ENCODE measurements around the gene ANKMY2.
A peak's percentile ranks its signal among the peaks of the same experiment; 100 is the strongest.
"Not testable (repeated sequence)": the region's sequence is repeated elsewhere in the genome, so short reads cannot be mapped to it uniquely, and the experiment has no call there.

The ANKMY2 gene

DNA sequence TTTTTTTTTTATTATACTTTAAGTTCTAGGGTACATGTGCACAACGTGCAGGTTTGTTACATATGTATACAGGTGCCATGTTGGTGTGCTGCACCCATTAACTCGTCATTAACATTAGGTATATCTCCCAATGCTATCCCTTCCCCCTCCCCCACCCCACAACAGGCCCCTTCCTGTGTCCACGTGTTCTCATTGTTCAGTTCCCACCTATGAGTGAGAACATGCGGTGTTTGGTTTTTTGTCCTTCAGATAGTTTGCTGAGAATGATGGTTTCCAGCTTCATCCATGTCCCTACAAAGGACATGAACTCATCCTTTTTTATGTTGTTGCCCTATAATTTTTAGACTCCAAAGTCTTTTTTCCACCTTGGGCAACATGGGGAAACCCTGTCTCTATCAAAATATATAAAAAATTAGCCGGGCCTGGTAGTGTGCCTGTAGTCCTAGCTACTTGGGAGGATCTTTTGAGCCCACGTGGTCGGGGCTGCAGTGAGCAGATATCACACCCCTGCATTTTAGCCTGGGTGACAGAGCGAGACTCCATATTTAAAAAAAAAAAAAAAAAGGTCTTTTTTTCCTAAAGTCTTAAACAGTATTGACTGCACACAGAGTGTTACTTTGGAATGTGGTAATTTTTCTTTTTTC is 14.4 kb upstream of the ANKMY2 start:
- DNase-seq (ENCODE audit: low read depth, low spot score) = not testable (repeated sequence)

DNA sequence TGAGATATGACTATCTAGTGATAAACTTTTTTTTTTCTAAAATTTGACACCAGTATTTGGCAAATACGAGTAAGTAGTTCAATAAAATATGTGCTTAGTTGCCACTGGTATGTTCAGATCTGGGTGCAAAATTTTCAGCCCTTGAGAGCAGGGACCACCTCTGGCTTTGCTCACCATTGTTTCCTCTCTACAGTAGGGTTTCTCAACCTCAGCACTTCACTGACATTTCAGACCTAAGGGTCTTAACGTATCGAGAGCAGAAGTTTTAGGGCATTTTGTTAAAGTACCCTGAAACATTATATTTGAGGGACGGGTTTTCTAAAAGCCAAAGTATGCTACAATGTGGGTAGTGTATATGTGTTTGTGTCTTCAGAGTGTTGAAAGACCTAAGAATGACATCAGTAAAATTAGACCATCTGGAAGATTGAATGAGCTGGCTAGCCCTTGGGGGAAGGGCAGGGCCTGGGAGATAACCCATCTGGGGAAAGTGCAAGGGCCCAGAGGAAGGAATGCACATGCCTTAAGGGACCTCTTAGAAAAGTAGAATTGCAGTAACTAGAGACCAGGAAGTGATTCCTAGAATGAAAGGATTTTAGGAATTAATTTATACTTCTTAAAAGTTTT is 12.2 kb upstream of the ANKMY2 start:
- DNase-seq (ENCODE audit: low read depth, low spot score) = no peak

DNA sequence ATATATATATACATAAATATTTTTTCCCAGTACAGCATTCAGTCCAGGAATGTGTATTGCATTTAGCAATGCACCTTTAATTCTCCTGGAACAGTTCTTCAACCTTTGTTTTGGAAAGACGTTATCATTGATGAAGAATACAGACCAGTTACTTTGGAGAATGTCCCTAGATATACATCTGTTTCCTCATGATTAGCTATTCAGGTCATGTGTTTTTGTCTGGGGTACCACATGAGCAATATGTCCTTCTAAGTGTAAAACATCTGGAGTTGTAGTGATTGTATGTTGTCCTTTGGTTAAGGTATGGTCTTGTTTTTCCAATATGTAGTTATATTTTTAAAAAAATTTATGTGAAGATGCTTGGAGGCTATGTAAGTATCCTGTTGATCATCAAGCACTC is 10.6 kb upstream of the ANKMY2 start:
- DNase-seq (ENCODE audit: low read depth, low spot score) = no peak

DNA sequence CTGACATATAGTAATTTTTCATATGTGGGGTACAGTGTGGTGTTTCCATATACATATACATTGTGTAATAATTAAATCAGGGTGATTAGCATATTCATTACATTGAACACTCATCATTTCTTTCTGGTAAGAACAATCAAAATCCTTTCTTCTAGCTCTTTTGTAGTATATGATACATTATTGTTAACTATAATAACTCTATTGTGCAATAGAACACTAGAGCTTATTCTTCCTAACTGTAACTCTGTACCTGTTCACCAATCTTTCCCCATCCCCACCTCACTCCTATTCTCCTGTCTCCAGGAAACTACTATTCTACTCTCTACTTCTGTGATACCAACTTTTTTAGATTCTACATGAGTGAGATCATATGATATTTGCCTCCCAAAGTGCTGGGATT is 9.8 kb upstream of the ANKMY2 start:
- no peak for DNase-seq (ENCODE audit: low read depth, low spot score)

DNA sequence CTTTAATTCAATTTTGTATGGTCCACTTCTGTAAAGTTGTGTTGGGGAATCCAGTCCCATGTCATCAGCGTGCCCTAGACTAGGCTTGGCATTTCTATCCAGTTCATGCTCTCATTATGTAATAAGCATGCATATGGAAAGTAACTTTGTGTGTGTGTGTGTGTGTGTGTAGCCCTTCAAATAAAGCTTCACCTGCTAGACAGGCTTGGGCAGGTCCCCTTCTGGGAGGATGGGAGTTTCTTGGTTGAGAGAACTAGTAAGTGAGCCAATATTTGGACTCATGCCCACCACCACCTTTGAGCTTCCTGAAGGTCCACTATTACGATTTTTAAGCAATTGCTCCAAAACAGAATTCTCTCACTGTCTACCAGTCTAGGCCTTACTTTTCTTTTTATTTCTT is 7.3 kb upstream of the ANKMY2 start:
- DNase-seq (ENCODE audit: low read depth, low spot score) = no peak

DNA sequence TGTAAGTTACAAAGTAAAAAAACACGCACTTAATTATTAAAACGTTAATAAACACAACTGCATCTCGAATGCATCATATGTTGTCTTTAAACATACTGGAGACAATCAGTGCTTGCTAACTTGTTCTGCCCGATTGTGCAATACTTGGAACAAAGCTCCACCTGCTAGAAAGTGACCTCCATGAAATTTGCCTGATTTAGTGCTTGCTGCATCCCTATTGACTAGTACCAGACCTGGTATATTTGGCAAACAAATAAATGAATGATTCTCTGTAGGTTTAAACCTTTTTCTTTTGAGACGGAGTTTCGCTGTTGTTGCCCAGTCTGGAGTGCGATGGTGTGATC is 6.7 kb upstream of the ANKMY2 start:
- DNase-seq (ENCODE audit: low read depth, low spot score) = no peak

DNA sequence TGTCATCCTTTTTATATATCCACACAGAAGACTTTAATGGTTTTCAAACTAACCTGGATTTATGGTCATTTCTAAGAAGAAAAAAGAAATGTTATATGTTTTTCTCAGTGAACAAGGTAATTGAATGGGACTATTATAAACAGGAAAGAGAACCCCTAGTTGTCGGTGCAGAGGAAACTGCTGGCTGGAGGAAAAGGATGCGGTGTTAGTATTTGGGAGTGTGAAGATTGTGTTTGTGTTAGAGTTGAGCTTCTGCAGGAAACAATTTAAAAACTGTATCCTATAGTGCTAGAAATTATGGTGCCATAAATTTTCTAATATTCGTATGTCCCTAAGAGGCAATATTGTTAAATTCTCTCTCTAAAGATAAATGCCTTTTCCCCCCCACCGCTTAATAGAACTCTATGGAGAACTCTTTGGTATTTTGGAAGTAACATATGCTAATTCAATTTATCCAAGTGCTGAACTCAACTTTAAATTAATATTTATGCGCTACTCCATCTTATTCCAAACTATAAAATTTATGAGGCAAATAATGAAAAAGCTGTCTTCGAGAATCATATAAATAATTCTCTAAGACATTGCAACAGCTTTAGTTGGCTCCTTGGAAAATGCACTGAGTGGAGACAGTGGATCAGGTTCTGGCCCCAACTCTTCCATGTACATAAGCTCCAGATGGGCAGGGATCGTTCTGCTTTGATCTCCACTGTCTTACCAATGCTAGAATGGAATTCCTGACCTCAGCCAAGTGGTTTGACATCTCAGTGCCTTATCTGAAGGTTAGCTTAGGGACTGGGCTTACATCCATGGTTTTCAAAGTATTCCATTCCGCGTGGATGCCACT is 6.1 kb upstream of the ANKMY2 start:
- DNase-seq (ENCODE audit: low read depth, low spot score) = no peak

DNA sequence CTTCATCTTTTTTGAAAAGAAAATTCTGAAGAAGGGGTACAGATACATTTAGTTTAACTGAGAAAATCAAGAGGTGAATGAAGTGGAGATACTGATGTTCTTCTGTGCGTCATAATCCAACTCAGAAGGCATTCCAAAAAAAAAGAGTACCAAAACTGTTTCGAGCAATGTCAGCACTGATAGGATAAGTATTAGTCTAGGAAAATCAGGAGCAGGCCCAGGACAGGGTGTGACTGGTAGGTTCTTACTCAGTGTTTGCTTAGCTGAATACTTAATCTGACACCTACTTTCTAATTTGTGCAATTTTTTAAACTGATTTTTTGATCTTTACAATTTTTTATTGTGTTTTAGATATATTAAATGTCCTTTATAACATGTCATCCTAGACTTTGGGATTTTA is 4.7 kb upstream of the ANKMY2 start:
- DNase-seq (ENCODE audit: low read depth, low spot score) = no peak

DNA sequence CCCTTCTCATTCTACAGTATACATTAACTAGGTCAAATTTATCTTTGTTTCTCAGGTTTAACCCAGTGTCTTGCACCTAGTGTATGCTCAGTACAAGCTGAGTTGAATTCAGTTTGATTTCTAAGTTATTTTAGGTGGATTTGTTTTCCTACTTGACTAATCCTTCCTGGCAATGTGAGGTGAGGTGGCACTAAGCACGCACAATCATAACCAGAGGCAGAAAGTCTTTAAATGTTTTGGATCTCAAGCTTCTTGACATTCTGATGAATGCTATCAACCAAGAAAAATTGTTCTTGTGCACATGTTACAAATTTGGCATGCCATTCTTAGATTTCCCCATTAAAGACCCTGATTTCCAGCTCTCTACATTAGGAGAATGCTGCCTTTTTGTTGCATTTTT is 3.6 kb upstream of the ANKMY2 start:
- DNase-seq (ENCODE audit: low read depth, low spot score) = no peak

DNA sequence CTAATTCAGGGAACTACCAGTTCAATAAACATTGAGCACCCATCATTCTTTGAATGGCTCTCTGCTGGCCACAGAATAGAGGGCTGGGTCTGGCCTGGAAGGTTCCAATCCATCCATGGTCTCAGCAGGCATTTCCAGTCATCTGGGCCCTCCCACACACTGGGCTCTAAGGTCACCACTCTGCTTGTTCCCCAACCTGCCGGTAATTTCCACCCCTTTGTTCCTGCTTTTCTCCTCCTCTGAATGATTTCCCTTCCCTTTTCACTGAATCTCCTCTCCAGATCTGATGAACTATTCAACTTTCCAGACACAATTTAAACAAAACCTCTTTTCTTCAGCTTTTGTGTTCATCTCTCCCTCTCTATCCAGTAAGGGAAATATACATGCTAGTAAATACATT is 3.0 kb upstream of the ANKMY2 start:
- DNase-seq (ENCODE audit: low read depth, low spot score) = no peak

DNA sequence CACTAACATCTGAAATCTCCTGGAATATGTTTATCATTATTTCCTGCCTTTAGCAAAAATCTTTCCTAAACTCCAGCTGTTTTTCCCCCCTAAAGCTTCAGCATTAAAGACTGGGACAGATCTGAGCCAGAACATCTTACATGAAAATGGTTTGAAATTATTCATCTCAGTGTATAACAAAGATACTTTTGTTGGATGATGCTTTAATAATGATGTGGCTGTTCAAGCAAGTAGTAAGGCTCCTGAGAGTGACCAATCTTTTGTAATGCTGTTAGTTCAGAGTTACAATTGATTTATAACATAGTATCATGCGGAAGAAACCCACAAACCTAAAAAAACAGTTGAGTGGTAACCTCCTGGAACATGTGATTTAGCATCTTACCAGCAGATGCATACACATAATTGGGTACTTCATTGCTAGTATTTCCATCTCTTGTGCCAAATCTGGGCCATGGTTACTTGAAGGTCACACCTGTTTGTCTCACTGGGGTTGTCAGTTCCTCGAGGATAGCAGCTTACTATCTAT is 1.9 kb upstream of the ANKMY2 start:
- DNase-seq (ENCODE audit: low read depth, low spot score) = no peak

DNA sequence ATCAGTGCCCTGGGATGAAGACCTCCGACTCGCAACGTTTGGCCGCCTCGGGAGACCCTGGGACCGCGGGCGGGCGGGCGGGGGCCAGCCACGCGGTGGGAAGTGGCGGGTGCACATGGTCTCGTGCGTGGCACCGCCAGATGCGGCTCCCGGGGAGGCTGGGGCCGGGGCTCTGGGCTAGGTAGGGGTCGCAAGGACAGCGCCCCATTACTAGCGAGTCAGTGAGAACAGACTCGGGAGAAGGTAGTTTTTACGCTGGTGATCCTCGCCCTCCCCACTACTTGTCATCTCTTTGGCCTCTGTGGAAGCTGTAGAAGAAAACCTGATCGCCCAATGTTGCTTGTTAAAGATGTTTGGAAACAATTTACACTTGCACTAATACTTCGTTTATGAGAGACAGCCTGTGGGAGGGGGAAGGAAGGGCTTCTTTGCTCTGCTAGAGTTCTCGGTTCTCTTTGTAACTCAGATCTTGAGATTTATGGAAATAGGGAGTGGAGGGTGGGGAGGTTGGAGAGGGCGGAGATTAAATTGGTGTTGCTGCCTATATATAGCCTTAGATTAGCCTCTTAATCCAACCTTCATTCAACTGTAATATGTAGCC is 1.0 kb upstream of the ANKMY2 start:
- DNase-seq (ENCODE audit: low read depth, low spot score) = peak; percentile 6

DNA sequence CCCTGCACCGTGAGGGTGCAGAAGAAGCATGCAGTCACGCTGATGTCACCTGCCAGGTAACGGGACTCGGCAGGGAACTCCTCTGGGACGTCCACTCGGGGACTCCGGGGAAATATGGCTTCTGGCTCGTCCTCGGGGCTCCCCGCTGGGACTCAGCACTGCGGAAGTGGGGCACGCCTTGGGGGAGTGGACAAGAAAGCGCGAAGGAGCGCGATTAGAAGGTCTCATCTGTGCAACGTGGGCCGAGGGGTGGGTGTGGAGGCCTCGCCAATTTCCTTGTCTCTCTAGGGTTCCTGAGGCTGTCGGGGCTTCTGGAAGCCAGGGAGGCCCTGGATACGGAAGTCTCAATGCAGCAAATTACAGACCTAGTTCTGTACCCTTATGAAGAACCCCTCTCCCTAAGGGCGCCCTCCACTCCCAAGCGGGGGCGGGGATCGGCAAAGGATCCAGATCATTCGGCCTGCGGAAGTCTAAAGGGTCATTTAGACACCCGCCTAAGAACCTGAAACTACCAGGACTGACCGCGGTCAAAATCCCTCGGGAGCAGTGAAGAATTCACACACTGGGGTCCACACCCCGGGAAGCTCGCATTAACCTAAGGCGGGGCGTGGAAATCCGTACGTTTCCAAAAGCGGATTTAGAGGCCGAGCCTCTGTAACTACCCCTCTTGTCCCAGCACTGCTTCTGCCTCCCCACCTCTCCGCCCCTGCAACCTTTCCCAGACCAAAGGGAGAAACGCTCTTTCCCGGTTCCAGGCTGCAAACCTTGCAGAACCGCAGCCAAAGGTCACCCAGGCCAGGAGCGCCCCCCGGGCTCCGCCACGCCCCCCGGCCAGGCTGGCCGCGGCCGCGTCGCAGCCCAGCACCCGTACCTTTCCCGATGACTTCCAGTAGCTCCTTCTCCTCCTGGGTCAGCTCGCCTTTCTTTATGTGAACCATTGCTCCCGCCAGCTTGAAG is 640 bp downstream of the ANKMY2 start:
- DNase-seq (ENCODE audit: low read depth, low spot score) = peak; percentile 12

DNA sequence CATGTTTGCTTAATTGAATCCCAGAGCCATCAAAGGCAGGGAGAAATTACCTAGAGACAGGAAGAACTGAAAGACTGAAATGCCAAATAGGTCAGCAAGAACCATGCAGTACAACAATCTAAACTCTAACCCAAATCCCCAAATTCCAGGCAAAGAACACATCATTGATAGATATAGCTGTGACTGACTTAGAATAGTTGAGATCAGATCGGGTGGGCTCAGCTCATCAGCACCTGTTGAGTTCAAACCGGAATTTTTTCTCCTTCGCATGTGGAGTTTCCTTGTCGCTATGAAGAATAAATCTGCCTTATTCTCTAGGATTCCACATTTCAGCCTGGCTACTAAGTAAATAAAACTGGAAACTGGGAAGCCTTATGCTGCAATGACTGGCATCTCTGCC is 1.4 kb downstream of the ANKMY2 start:
- DNase-seq (ENCODE audit: low read depth, low spot score) = no peak

DNA sequence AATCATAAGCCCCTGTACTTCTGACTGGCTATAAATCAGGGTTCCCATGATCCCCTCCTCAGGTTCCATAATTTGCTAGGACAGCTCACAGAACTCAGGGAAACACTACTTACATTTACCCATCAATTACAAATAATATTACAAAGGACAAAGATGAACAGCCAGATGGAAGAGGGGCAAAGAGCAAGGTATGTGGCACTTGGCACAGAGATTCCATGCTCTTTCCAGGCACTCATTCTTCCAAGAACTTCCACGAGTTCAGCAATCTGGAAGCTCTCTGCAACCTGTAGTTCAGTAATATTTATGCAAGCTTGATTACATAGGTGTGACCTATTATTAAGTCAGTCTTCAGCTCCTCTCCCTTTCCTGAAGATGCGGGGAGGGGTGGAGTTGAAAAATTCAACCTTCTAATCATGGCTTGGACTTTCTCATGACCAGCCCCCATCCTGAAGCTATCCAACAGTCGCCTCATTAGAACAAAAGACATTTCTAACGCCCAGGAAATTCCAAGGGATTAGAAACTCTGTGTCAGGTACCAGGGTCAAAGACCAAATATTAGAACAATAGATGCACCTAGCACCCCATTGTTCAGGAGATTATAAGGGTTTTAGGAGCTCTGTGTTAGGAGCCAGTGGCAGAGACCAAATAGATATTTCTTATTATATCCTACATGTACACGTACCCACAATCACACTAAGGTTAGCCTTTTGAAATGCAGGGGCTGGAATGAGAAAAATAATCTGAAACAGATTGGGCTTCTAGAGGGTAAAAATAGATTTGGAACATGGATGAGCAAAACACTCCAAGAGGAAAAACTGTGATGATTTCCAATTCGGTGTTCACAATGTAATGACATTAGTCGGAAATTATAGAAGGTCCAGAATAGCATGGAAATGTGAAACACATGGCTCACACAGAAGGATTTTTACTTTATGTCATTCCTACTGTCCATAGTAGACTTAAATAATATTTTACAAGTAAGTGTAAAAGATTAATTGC is 7.0 kb downstream of the ANKMY2 start:
- no peak for DNase-seq (ENCODE audit: low read depth, low spot score)

DNA sequence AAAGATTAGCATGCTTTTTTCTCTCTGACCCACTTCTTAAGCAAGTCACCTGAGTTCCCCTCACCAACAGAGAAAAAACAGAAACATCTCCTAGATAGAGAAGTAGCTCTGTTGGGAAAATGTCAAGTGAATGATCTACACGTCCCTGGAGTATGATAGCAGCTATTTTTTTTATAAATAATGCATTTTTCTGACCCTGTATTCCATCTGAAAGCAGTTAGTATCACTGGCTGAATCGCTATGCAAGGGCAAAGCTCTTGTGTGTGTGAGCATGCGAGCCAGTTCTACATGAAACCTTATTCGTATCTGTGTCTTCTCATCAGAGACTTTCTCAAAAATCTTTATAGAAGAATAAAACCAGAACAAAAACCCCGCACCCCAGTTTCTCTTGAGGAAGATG is 8.2 kb downstream of the ANKMY2 start:
- no peak for DNase-seq (ENCODE audit: low read depth, low spot score)

DNA sequence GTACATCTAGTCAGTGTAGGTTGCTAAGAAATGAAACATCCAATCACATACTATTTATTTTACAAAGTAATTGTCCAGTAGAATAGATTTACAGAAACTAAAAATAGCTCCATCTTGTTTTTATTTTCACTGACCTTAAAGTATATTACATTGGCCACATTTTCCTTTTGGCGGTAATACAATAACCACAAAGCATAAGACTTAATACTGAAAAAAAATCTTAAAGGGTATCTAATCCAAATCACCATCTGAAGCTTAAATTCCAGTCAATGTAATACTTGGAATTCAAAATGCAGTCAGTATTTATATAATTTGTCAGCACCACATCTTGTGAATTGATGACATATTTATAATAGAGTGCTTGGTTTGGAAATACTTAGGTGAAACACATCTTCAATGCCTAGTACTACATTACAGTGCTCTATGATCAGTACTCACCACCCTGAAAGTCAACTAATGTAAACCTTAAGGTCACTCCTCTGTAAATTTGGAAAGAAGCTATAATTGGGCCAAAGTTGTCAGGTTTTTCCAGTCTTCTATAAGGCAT is 8.9 kb downstream of the ANKMY2 start:
- no peak for DNase-seq (ENCODE audit: low read depth, low spot score)

DNA sequence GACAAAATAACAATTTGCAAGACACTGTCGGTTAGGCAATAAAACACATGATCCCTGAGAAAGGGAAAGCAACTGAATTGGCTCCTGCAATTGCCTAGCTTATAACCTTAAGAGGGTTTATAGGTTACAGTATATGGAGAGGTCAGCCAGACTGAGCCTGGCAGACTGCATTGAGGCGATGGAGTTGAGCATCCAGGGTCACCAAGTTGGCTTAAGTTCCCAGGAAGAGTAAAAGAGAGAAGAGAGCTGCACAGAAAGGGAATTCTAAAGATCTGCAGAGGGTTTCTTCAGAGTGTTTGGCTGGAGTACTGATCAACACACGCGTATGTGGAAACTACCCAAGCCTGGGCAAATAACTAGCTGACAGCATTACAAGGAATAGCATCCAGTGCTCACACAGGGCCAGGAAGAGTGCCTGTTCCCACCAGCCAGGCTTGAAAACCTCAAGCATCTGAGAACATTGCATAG is 11.2 kb downstream of the ANKMY2 start:
- DNase-seq (ENCODE audit: low read depth, low spot score) = no peak

DNA sequence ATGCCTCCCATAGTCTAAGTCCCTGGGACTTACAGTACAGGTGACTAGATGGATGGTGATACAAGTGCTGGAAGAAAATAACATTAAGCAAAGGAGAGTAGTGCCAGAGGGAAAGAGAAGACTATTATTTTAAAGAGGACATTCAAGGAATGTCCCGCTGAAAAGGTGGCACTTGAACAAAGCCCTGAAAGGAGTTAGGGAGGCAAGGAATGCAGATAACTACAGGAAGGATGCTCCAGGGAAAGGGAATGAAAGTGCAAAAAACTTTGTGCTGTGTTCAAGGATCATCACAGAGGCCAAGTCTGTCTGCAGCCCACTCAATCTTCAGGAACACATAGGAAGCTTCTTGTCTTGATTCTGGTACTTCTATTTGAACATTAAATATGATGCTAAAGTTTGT is 14.9 kb downstream of the ANKMY2 start:
- DNase-seq (ENCODE audit: low read depth, low spot score) = no peak

DNA sequence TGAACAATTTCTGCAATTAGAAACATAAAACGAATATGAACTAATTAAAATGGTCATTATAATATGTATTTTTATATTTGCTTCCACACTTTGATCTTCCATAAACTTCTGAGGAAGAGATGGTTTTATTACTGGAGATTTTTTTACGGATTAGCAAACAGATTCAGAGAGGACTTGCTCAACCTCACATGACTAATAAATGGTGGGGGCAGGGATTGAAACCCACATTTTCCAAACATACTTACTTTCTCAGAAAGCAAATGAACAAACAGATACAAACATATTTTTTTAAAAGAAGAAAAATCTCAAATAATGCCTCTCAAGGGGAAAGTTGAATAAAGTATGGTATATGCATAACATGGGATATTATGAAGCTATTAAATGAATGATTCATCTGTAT is 18.3 kb downstream of the ANKMY2 start:
- DNase-seq (ENCODE audit: low read depth, low spot score) = no peak

Data from activated naive CD8-positive, alpha-beta T cell treated with anti-CD3 and anti-CD28 coated beads, Interleukin-2, amount 50 U/mL, for 16 hours (primary cell).